Common myeloid progenitor, CD34-positive (primary cell): ENCODE measurements around the gene BCORL1.

ENCODE experiments used
- CTCF ChIA-PET: fragments of 350-600 bp; sonication (Branson Sonifier 250); formaldehyde crosslinking; loops from one replicate; lab custom pipeline; 2021; ENCODE audit warnings: antibody characterized with exemption; lab: Charles Lee
- POLR2A ChIA-PET: fragments of 350-600 bp; sonication (Branson Sonifier 250); formaldehyde crosslinking; loops from one replicate; lab custom pipeline; 2021; ENCODE audit warnings: antibody characterized with exemption; lab: Charles Lee
- DNase-seq, 3 donors: peaks; one replicate each; pipeline versions ENCODE4 v3.0.0 to v3.0.0-alpha.2; 2013
- H3K27ac ChIP-seq, 2 experiments: 1 replicate in 1 of 2; 2 replicates in 1 of 2; pipeline ENCODE4 v1.7.0; 2013; ENCODE audit warnings: inconsistent platforms in 2 of 2, low read length in 2 of 2, mild to moderate bottlenecking in 2 of 2, low read depth in 1 of 2, moderate library complexity in 1 of 2; ENCODE audit not compliant: severe bottlenecking in 2 of 2, insufficient read depth in 1 of 2, poor library complexity in 1 of 2
- H3K27me3 ChIP-seq, 5 experiments: replicated peaks in 2 of 5; 1 replicate in 3 of 5; 2 replicates in 2 of 5; pipeline versions ENCODE4 v1.6.1 to v1.7.0; 2013; ENCODE audit warnings: low read length in 4 of 5, mild to moderate bottlenecking in 2 of 5, moderate library complexity in 2 of 5, inconsistent platforms in 1 of 5; ENCODE audit not compliant: insufficient read depth in 5 of 5, control insufficient read depth in 4 of 5
- H3K36me3 ChIP-seq, 4 experiments: 1 replicate in 2 of 4; 2 replicates in 2 of 4; pipeline versions ENCODE4 v1.6.1 to v1.7.0; 2013; ENCODE audit warnings: low read length in 3 of 4, control low read depth in 1 of 4, mild to moderate bottlenecking in 1 of 4; ENCODE audit not compliant: control insufficient read depth in 4 of 4, insufficient read depth in 4 of 4
- H3K4me1 ChIP-seq, 4 experiments: 1 replicate in 3 of 4; 2 replicates in 1 of 4; pipeline versions ENCODE4 v1.6.1 to v1.7.1; 2013; ENCODE audit warnings: low read length in 3 of 4, mild to moderate bottlenecking in 3 of 4, control low read depth in 1 of 4, inconsistent platforms in 1 of 4, moderate library complexity in 1 of 4; ENCODE audit not compliant: control insufficient read depth in 4 of 4, insufficient read depth in 4 of 4; ENCODE audit errors: control extremely low read depth in 1 of 4
- H3K4me3 ChIP-seq, 7 experiments: 1 replicate in 4 of 7; 2 replicates in 3 of 7; pipeline versions ENCODE4 v1.5.1 to v1.7.0; 2013; ENCODE audit warnings: mild to moderate bottlenecking in 7 of 7, low read length in 6 of 7, moderate library complexity in 6 of 7, inconsistent platforms in 2 of 7, low read depth in 2 of 7, control low read depth in 1 of 7; ENCODE audit not compliant: insufficient read depth in 4 of 7, control insufficient read depth in 1 of 7; ENCODE audit errors: extremely low read depth in 1 of 7
- H3K9me3 ChIP-seq, 5 experiments: 1 replicate in 4 of 5; 2 replicates in 1 of 5; pipeline versions ENCODE4 v1.6.1 to v1.7.1; 2013; ENCODE audit warnings: low read length in 4 of 5, mild to moderate bottlenecking in 2 of 5, inconsistent platforms in 1 of 5, low read depth in 1 of 5, moderate library complexity in 1 of 5; ENCODE audit not compliant: control insufficient read depth in 4 of 5, insufficient read depth in 2 of 5; ENCODE audit errors: control extremely low read depth in 1 of 5
- WGBS: methylation state at CpG from one replicate; pipeline ENCODE4 v1.1.5; 2013; ENCODE audit not compliant: insufficient coverage; 5-methylcytosine and 5-hydroxymethylcytosine counted together

The BCORL1 gene

GRCh38 chrX:130083656-130084382 is 101.4 kb downstream of the BCORL1 start:
- Histone ChIP-seq H3K4me1 (peaks cover 8 to 83% (median 76%) of the 10 kb centered on the region in 4 experiments), H3K9me3 (no peaks in the 10 kb centered on the region), H3K36me3 (peaks cover 0 to 14% (median 2%) of the 10 kb centered on the region in 4 experiments), H3K4me3 (peak overlapping the region in 3 of 7 experiments; percentile 11 to 33 (median 28)), H3K27me3 (no peaks in the 10 kb centered on the region), H3K27ac (peak overlapping the region in 1 of 2 experiments; percentile 26)
- 69% methylated on average over 14 of the region's 15 CpGs for WGBS
- CTCF ChIA-PET: interaction anchor here (1.1 to 3.8 kb wide), 3 partner anchors 11 to 35 kb away, joined by 6 to 18 read pairs (median 8); no protein-coding TSS in a partner anchor
- no peak for DNase-seq
- POLR2A ChIA-PET: interaction anchor here (1.0 kb wide), 1 partner anchor 37 kb away, joined by 3 read pairs; no protein-coding TSS in a partner anchor

- peaks cover 8 to 88% (median 78%) of the 10 kb centered on the region in 4 experiments for H3K4me1 ChIP-seq
- 80% methylated on average over 6 of the region's 9 CpGs for WGBS
- H3K4me3 ChIP-seq: peak overlapping the region in 2 of 7 experiments; percentile 16 to 33
- DNase-seq: no peak
- H3K27ac ChIP-seq: peak overlapping the region in 1 of 2 experiments; percentile 50
- peaks cover 0 to 14% (median 2%) of the 10 kb centered on the region in 4 experiments for H3K36me3 ChIP-seq
- no peaks in the 10 kb centered on the region for H3K27me3 ChIP-seq
- no peaks in the 10 kb centered on the region for H3K9me3 ChIP-seq
- ChIA-PET CTCF (interaction anchor here (1.1 to 3.8 kb wide), 4 partner anchors 10 to 107 kb away, joined by 4 to 18 read pairs (median 7); no protein-coding TSS in a partner anchor), POLR2A (interaction anchor here (1.0 kb wide), 1 partner anchor 36 kb away, joined by 3 read pairs; no protein-coding TSS in a partner anchor)
Observed at GRCh38 chrX:130084631-130085237, 102.3 kb downstream of the BCORL1 start.

DNA sequence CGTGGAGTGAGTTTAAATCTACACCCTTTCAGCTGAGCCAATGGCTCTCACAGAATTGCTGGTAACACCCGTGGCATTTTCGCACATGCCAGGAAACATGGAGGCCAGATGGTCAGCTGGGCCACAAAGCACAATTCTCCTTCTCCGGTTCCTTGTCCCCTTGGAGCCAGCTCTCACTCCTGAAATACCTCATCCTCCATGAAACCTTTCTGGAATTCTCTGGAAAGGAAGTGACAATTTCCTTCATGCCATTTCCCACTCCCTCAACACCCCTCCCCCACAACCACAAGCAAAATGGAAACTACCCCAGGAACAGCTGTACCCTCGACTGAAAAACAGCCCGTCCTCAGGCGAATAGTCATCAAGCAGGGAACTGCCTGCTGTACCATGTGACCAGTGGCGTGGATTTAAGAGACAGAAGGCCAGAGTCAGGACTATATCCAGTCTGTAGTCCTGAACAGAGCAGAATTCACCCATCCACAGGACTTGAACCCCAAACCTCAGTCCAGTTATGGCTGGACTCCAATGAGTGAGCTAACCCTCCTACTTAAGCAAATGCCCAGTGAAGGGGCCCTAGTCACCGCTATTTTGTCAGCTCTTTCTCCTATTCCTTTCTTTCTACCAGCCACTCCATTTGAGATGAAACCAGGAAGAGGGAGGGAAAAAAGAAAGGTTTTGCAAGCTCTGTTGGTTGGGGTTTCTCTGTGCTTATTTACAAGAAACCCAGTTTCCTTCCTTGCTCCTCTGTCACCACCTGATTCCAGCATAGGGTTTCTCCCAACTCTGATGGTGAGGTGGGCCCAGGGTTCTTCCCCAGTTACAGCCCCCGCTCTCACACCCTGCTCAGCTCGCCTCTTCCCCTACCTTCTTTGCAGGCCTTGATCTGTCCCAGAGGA is 103.4 kb downstream of the BCORL1 start:
- peaks cover 0 to 9% (median under 1%) of the 10 kb centered on the region in 4 experiments for H3K36me3 ChIP-seq
- DNase-seq: no peak
- CTCF ChIA-PET: interaction anchor here (1.2 to 3.8 kb wide), 7 partner anchors 10 to 106 kb away, joined by 3 to 18 read pairs (median 6); no protein-coding TSS in a partner anchor
- H3K4me1 ChIP-seq: peaks cover 11 to 90% (median 77%) of the 10 kb centered on the region in 4 experiments
- POLR2A ChIA-PET: interaction anchor here (0.9 kb wide), 1 partner anchor 10 kb away, joined by 4 read pairs; no protein-coding TSS in a partner anchor
- H3K27ac ChIP-seq: peak overlapping the region in 1 of 2 experiments; percentile 50
- no peaks in the 10 kb centered on the region for H3K27me3 ChIP-seq
- WGBS: 60% methylated on average over 8 of the region's 11 CpGs
- no peaks in the 10 kb centered on the region for H3K9me3 ChIP-seq
- H3K4me3 ChIP-seq: peak overlapping the region in 6 of 7 experiments; percentile 19 to 55 (median 36)

DNA sequence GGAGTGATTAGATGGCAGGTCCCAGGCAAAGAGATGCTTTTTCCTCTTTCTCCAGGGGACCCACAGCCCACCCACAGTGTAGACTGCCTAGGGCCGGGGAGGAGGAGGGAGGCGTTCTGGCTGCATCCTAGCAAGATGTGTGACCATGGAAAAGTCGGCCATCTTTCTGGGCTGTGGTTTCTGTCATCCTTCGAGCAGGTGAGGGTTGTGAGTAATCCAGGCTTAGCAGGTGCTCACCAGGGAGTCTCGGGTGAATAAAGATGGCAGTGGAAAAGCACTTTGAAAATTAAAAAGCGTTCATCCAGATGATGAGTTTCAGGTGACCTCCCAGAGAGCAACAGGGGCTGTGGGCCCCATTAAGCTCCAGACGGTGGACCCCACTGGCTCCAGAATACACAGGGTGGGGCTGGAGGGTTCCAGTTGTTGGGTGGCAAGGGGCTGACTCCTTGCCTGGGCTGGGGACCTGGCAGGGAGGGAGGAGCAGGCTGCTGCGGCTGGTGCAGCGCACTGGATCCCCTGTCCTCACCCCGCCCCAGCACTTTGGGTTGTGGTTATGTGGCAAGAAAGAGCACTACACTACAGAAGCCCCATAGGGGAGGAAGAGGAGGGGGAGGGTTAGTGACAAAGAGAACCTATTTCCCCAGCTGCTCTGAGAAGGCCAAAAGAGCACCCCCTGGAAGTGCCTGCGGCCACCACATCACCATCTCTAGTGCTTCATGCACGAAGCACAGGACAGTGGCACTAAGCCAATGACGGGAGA is 104.2 kb downstream of the BCORL1 start:
- Histone ChIP-seq H3K27me3 (no peaks in the 10 kb centered on the region), H3K27ac (peak overlapping the region in 1 of 2 experiments; percentile 50), H3K4me3 (peak overlapping the region in 6 of 7 experiments; percentile 19 to 55 (median 36)), H3K9me3 (no peaks in the 10 kb centered on the region), H3K4me1 (peaks cover 11 to 83% (median 74%) of the 10 kb centered on the region in 4 experiments), H3K36me3 (peaks cover 0 to 6% (median 0%) of the 10 kb centered on the region in 4 experiments)
- WGBS: 32% methylated on average over 10 of the region's 13 CpGs
- peak; percentile 55 to 86 (median 82) for DNase-seq
- ChIA-PET CTCF (interaction anchor here (0.7 to 3.8 kb wide), 7 partner anchors 9 to 32 kb away, joined by 3 to 18 read pairs (median 4); no protein-coding TSS in a partner anchor), POLR2A (interaction anchor here (0.5 to 1.0 kb wide), 3 partner anchors 10 to 22 kb away, joined by 3 to 4 read pairs (median 3); no protein-coding TSS in a partner anchor)

DNA sequence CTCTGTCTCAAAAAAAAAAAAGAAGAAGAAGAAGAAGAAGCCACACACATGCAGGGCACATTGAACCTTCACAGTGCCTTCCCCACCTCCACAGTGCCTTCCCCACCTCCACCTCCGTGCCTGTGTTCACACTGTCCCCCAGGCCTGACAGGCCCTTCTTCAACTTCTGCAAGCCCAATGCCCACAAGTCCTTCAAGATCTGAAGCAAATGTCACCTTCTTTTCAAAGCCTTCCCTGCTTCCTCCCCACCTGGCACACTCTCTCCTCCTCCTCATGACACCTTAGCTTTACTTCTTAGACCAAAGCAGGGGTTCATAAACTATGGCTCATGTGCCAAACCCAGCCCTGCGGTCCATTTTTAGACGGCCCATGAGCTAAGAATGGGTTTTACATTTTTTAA is 107.9 kb downstream of the BCORL1 start:
- ChIA-PET POLR2A (interaction anchor here (1.3 kb wide), 1 partner anchor 19 kb away, joined by 3 read pairs; no protein-coding TSS in a partner anchor), CTCF (no interaction called here)
- H3K4me3 ChIP-seq: no peak overlapping the region
- H3K36me3 ChIP-seq: peaks cover 0 to 5% (median 0%) of the 10 kb centered on the region in 4 experiments
- DNase-seq: no peak
- no peak overlapping the region for H3K27ac ChIP-seq
- 43% methylated on average over 1 of the region's 3 CpGs for WGBS
- H3K4me1 ChIP-seq: peaks cover 9 to 76% (median 63%) of the 10 kb centered on the region in 4 experiments
- no peaks in the 10 kb centered on the region for H3K27me3 ChIP-seq
- H3K9me3 ChIP-seq: no peaks in the 10 kb centered on the region
